GM12872 (cell line): ENCODE results near the gene GALNT14.

Experiments used
- CTCF ChIP-seq: IDR thresholded peaks from 3 replicates; pipeline ENCODE4 v1.5.1; 2011; ENCODE audit warnings: low read depth, mild to moderate bottlenecking, low read length, moderate library complexity; ENCODE audit not compliant: insufficient read depth

Gene GALNT14

GRCh38 chr2:30880516-30880915 is 257.7 kb downstream of the GALNT14 start:
- TF ChIP-seq CTCF: no peak

GRCh38 chr2:30877833-30878232 is 260.4 kb downstream of the GALNT14 start:
- no peak for TF ChIP-seq CTCF

GRCh38 chr2:30872797-30873196 is 265.4 kb downstream of the GALNT14 start:
- no peak for TF ChIP-seq CTCF

GRCh38 chr2:30871980-30872789 is 266.1 kb downstream of the GALNT14 start:
- no peak for TF ChIP-seq CTCF

GRCh38 chr2:30871440-30871839 is 266.8 kb downstream of the GALNT14 start:
- TF ChIP-seq CTCF: no peak

- TF ChIP-seq CTCF: no peak
These were observed 268.3 kb downstream of the GALNT14 start for GRCh38 chr2:30869988-30870387.

GRCh38 chr2:30867385-30867784 is 270.9 kb downstream of the GALNT14 start:
- TF ChIP-seq CTCF: no peak
